ENCODE measurements around the gene CREB5.
"Not testable (repeated sequence)": the region's sequence is repeated elsewhere in the genome, so short reads cannot be mapped to it uniquely, and the experiment has no call there.

Gene CREB5

GRCh38 chr7:28784171-28784902, 372.0 kb downstream of the CREB5 start:
- H3K27ac ChIP-seq, result no peak overlapping the region
- no peak for DNase-seq (ENCODE audit: low read depth, low spot score)

GRCh38 chr7:28785041-28785995, 373.0 kb downstream of the CREB5 start:
- no peak for DNase-seq (ENCODE audit: low read depth, low spot score)
- H3K27ac ChIP-seq, result no peak overlapping the region

- not testable (repeated sequence) for H3K27ac ChIP-seq
These were observed 373.8 kb downstream of the CREB5 start for GRCh38 chr7:28786156-28786555.

GRCh38 chr7:28787106-28787505, 374.8 kb downstream of the CREB5 start:
- H3K27ac ChIP-seq, result no peak overlapping the region
- no peak for DNase-seq (ENCODE audit: low read depth, low spot score)

More at GRCh38 chr7:28786156-28786555, 373.8 kb downstream of the CREB5 start:
- not testable (repeated sequence) for DNase-seq (ENCODE audit: low read depth, low spot score)

- DNase-seq (ENCODE audit: low read depth, low spot score), result no peak
- no peak overlapping the region for H3K27ac ChIP-seq
These were observed 378.1 kb downstream of the CREB5 start for GRCh38 chr7:28790467-28790866.

GRCh38 chr7:28792858-28793257, 380.5 kb downstream of the CREB5 start:
- no peak for DNase-seq (ENCODE audit: low read depth, low spot score)
- no peak overlapping the region for H3K27ac ChIP-seq

GRCh38 chr7:28793381-28794085, 381.2 kb downstream of the CREB5 start:
- no peak for DNase-seq (ENCODE audit: low read depth, low spot score)
- H3K27ac ChIP-seq, result no peak overlapping the region

GRCh38 chr7:28798274-28798673, 386.0 kb downstream of the CREB5 start:
- H3K27ac ChIP-seq, result no peak overlapping the region
- DNase-seq (ENCODE audit: low read depth, low spot score), result no peak

- no peak for DNase-seq (ENCODE audit: low read depth, low spot score)
- H3K27ac ChIP-seq, result no peak overlapping the region
These were observed 387.3 kb downstream of the CREB5 start for GRCh38 chr7:28799619-28800018.

GRCh38 chr7:28800150-28800549, 387.8 kb downstream of the CREB5 start:
- no peak overlapping the region for H3K27ac ChIP-seq
- no peak for DNase-seq (ENCODE audit: low read depth, low spot score)

- H3K27ac ChIP-seq, result no peak overlapping the region
- no peak for DNase-seq (ENCODE audit: low read depth, low spot score)
These were observed 390.1 kb downstream of the CREB5 start for GRCh38 chr7:28802450-28802849.

GRCh38 chr7:28804157-28804556, 391.8 kb downstream of the CREB5 start:
- no peak overlapping the region for H3K27ac ChIP-seq
- DNase-seq (ENCODE audit: low read depth, low spot score), result no peak

- no peak for DNase-seq (ENCODE audit: low read depth, low spot score)
These were observed 392.7 kb downstream of the CREB5 start for GRCh38 chr7:28804990-28805389.

GRCh38 chr7:28806841-28807240, 394.5 kb downstream of the CREB5 start:
- no peak for DNase-seq (ENCODE audit: low read depth, low spot score)
- H3K27ac ChIP-seq, result no peak overlapping the region

More at GRCh38 chr7:28804990-28805389, 392.7 kb downstream of the CREB5 start:
- H3K27ac ChIP-seq, result no peak overlapping the region

GRCh38 chr7:28807396-28807994, 395.2 kb downstream of the CREB5 start:
- H3K27ac ChIP-seq, result no peak overlapping the region
- DNase-seq (ENCODE audit: low read depth, low spot score), result no peak

- no peak for DNase-seq (ENCODE audit: low read depth, low spot score)
- no peak overlapping the region for H3K27ac ChIP-seq
These were observed 396.6 kb downstream of the CREB5 start for GRCh38 chr7:28808796-28809533.

GRCh38 chr7:28811008-28811407, 398.7 kb downstream of the CREB5 start:
- no peak overlapping the region for H3K27ac ChIP-seq
- DNase-seq (ENCODE audit: low read depth, low spot score), result no peak

- no peak overlapping the region for H3K27ac ChIP-seq
- DNase-seq (ENCODE audit: low read depth, low spot score), result no peak
These were observed 399.5 kb downstream of the CREB5 start for GRCh38 chr7:28811701-28812430.

- no peak overlapping the region for H3K27ac ChIP-seq
- no peak for DNase-seq (ENCODE audit: low read depth, low spot score)
These were observed 400.3 kb downstream of the CREB5 start for GRCh38 chr7:28812616-28813015.

Measured in epithelial cell of prostate (primary cell).